AG04450 (cell line): ENCODE measurements around the gene WNT8A. TPM values are rescaled to one million over a fixed set of nuclear protein-coding genes. Genes with fewer than 3 reads are reported as not detected.

ENCODE experiments used
- CTCF ChIA-PET: fragments of 300-600, 350-600 bp; formaldehyde crosslinking; extraction: SDS; loops from one replicate; lab custom pipeline; 2022; ENCODE audit warnings: antibody characterized with exemption, inconsistent platforms; lab: Charles Lee
- POLR2A ChIA-PET: fragments of 350-600 bp; formaldehyde crosslinking; extraction: SDS; loops from one replicate; lab custom pipeline; 2021; ENCODE audit warnings: antibody characterized with exemption, inconsistent platforms; lab: Yijun Ruan, JAX
- DNase-seq: peaks from one replicate; pipeline ENCODE4 v3.0.0-alpha.2; 2011; ENCODE audit warnings: low read depth, low spot score
- H3K27ac ChIP-seq: one replicate; pipeline ENCODE4 v1.5.1; 2012; ENCODE audit warnings: low read depth, low read length, control low read depth
- H3K27me3 ChIP-seq: one replicate; pipeline ENCODE4 v1.6.0; 2012; ENCODE audit warnings: low read length; ENCODE audit not compliant: control insufficient read depth, insufficient read depth
- H3K4me3 ChIP-seq: 2 replicates; pipeline ENCODE4 v1.5.1; 2011; ENCODE audit warnings: mild to moderate bottlenecking, low read depth, low read length, control low read depth
- H3K9me3 ChIP-seq: 2 replicates; pipeline ENCODE4 v1.5.1; 2012; ENCODE audit warnings: low read length; ENCODE audit not compliant: control insufficient read depth, insufficient read depth
- polyA plus RNA-seq: library from polyadenylated mRNA; depleted of rRNA; stranded (reverse); fragments of >200 nt; gene quantifications from 2 replicates; pipeline ENCODE4 v1.2.3, GENCODE V29; 2011
- TF ChIP-seq, protein P1 (sequence below): IDR thresholded peaks from 2 replicates; pipeline ENCODE4 v1.5.1; 2011; ENCODE audit warnings: low read depth, low read length, control low read depth, inconsistent platforms

WNT8A gene
- polyA plus RNA-seq, 1 experiment, result not detected

DNA sequence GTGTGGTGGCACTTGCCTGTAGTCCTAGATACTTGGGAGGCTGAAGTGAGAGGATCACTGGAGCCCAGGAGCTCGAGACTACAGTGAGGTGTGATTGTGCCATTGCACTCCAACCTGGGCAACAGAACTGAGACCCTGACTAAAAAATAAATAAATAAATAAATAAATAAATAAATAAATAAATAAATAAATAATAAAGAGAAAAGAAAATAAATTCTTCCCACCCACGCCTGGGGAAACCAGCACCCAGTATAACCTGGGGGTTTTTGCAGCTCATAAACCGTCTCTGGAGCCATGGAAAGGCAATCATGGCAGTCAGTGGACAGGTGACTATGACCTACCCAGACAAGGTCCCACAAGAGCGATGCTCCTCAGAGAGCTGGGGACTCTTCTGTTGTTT, 7.9 kb downstream of the WNT8A start:
- DNase-seq, result no peak
- ChIA-PET POLR2A (no interaction called here), CTCF (interaction anchor here (1.4 to 7.9 kb wide), 3 partner anchors 14 to 56 kb away, joined by 4 to 62 read pairs (median 5); no protein-coding TSS in a partner anchor)
- Histone ChIP-seq H3K4me3 (no peak overlapping the region), H3K27ac (no peak overlapping the region), H3K9me3 (no peaks in the 10 kb centered on the region), H3K27me3 (peaks cover 20% of the 10 kb centered on the region)
- TF ChIP-seq, protein P1, sequence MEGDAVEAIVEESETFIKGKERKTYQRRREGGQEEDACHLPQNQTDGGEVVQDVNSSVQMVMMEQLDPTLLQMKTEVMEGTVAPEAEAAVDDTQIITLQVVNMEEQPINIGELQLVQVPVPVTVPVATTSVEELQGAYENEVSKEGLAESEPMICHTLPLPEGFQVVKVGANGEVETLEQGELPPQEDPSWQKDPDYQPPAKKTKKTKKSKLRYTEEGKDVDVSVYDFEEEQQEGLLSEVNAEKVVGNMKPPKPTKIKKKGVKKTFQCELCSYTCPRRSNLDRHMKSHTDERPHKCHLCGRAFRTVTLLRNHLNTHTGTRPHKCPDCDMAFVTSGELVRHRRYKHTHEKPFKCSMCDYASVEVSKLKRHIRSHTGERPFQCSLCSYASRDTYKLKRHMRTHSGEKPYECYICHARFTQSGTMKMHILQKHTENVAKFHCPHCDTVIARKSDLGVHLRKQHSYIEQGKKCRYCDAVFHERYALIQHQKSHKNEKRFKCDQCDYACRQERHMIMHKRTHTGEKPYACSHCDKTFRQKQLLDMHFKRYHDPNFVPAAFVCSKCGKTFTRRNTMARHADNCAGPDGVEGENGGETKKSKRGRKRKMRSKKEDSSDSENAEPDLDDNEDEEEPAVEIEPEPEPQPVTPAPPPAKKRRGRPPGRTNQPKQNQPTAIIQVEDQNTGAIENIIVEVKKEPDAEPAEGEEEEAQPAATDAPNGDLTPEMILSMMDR, result no peak

DNA sequence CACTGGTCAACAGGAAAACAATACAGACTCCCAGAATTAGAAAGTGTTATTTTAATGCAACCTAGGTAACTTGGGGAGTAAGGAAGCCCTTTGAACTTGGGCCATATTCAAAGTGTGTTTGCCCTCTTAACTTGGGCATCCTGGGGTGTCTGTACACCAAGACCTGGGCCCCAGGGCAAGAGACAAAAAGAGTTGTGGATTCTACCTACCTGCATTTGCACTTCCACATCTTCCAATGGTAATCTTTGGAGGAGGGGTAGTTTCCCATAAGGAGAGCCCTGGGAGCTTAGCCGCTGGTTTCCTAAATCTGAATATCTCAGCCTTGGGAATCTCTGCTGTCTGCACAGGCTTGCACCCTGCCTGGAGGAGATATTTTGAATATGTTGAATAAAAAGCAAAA, 8.5 kb downstream of the WNT8A start:
- no peak overlapping the region for H3K4me3 ChIP-seq
- no peaks in the 10 kb centered on the region for H3K9me3 ChIP-seq
- CTCF ChIA-PET, result interaction anchor here (0.5 to 7.9 kb wide), 3 partner anchors 14 to 313 kb away, joined by 3 to 62 read pairs (median 4); no protein-coding TSS in a partner anchor
- POLR2A ChIA-PET, result no interaction called here
- H3K27ac ChIP-seq, result no peak overlapping the region
- H3K27me3 ChIP-seq, result peaks cover 23% of the 10 kb centered on the region
- DNase-seq, result no peak
- TF ChIP-seq, protein P1, result no peak

DNA sequence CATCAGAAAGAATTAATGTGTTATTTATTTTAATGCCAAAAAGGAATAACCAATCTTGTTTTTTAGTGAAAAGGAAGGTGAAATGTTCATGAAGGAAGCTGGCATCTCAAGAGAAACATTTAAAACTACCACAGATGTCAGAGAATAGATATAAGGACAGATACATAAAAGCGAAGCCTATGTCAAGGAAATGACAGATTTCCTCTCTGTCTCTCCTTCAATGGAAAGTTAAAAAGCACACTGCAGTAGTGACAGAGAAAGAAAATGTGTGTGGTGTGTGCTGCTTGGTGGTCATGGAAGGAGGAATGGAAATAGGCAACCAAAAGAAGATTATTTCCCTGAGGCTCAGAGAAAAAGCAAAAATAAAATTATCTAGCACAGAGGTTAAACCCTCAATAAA, 9.2 kb downstream of the WNT8A start:
- Histone ChIP-seq H3K9me3 (no peaks in the 10 kb centered on the region), H3K4me3 (no peak overlapping the region), H3K27ac (no peak overlapping the region), H3K27me3 (peaks cover 24% of the 10 kb centered on the region)
- ChIA-PET POLR2A (no interaction called here), CTCF (interaction anchor here (7.9 kb wide), 1 partner anchor 15 kb away, joined by 62 read pairs; no protein-coding TSS in a partner anchor)
- TF ChIP-seq, protein P1, result no peak
- no peak for DNase-seq

DNA sequence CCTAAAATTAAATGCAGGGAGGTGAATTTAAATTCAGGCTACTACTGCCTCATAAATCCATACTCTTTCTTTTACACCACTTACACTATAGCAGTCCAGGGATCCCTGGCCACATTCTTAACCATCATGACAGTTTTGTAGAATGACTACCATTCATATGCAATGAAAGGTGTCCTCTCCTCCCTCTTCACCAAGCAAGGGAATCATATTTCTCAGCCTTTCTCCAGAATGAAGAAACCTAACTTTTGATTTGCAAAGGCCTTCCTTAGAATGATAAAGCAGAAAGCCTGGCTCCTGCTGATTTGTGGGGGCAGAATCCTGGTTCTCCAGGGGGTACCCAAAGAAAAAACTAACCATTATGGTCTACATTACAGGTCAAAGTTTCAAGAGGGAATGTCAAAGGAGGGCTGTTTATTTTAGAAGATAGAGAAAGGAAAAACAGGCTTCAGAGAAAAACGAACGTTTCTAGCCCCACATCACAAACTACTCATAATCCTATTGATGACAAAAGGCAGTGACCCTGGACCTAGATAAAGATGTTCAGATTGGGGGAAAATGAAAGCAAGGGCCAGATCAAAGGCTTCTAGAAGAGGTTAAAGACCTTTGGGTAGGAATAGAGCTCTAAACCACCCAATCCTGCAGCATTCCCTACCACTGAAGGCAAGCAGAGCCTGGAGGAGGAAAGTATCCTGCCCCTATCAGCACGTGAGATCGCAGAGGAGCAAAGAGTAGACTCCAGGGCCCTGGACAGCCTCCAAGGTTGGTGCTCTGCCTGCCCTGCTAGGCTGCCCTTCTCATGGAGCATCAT, 11.5 kb downstream of the WNT8A start:
- Histone ChIP-seq H3K27ac (no peak overlapping the region), H3K9me3 (no peaks in the 10 kb centered on the region), H3K27me3 (peaks cover 19% of the 10 kb centered on the region), H3K4me3 (no peak overlapping the region)
- CTCF ChIA-PET, result interaction anchor here (0.8 to 1.2 kb wide), 2 partner anchors 18 kb away, joined by 3 to 6 read pairs; no protein-coding TSS in a partner anchor
- POLR2A ChIA-PET, result no interaction called here
- DNase-seq, result no peak
- TF ChIP-seq, protein P1, result no peak

DNA sequence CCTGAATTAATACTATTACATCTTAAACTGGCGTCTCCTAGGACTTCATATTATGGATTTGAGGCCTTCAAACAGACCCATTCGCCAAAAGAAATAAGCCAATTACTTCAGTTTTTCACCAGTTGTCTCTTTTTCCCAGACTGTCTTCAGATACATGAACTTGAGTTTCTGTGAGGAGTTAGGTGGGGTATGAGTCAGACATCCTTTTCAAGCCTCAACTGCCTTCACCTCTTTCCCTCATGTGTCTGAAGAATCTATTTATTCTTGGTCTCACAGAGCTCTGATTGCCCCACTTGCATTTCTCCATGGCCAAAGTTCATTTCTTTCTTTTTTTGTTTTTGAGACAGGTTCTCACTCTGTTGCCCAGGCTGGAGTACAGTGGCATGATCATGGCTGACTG, 12.5 kb downstream of the WNT8A start:
- Histone ChIP-seq H3K4me3 (no peak overlapping the region), H3K9me3 (no peaks in the 10 kb centered on the region), H3K27ac (no peak overlapping the region), H3K27me3 (peaks cover 19% of the 10 kb centered on the region)
- TF ChIP-seq, protein P1, result no peak
- ChIA-PET POLR2A (interaction anchor here (0.6 kb wide), 1 partner anchor 456 kb away, joined by 4 read pairs; no protein-coding TSS in a partner anchor), CTCF (interaction anchor here (1.1 to 1.2 kb wide), 3 partner anchors 19 to 37 kb away, joined by 4 to 6 read pairs (median 4); no protein-coding TSS in a partner anchor)
- no peak for DNase-seq
